ENCODE measurements around the gene FLNC.

DNA sequence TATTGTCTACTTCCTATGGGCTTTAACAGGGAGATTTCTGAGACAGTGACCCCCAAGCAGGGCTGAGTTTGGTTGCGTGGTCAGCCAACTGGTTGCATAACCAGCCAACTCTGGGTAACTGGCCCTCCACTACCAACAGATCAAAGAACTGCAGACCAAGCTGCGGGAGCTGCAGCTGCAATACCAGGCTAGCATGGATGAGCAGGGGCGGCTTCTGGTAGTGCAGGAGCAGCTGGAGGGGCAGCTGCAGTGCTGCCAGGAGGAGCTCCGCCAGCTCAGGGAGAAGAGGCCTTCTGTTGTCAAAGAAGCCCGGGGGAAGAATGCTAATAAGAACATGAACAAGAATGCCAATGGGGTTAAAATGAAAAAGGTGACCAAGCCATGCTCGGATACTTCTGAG lies 15.7 kb upstream of the FLNC start:
- TF ChIP-seq, protein P1, sequence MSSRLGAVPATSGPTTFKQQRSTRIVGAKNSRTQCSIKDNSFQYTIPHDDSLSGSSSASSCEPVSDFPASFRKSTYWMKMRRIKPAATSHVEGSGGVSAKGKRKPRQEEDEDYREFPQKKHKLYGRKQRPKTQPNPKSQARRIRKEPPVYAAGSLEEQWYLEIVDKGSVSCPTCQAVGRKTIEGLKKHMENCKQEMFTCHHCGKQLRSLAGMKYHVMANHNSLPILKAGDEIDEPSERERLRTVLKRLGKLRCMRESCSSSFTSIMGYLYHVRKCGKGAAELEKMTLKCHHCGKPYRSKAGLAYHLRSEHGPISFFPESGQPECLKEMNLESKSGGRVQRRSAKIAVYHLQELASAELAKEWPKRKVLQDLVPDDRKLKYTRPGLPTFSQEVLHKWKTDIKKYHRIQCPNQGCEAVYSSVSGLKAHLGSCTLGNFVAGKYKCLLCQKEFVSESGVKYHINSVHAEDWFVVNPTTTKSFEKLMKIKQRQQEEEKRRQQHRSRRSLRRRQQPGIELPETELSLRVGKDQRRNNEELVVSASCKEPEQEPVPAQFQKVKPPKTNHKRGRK (CRISPR knock-in tag; IDR thresholded peaks at IDR 0.05; ENCODE audit: borderline replicate concordance): no peak
- TF ChIP-seq, protein P2, sequence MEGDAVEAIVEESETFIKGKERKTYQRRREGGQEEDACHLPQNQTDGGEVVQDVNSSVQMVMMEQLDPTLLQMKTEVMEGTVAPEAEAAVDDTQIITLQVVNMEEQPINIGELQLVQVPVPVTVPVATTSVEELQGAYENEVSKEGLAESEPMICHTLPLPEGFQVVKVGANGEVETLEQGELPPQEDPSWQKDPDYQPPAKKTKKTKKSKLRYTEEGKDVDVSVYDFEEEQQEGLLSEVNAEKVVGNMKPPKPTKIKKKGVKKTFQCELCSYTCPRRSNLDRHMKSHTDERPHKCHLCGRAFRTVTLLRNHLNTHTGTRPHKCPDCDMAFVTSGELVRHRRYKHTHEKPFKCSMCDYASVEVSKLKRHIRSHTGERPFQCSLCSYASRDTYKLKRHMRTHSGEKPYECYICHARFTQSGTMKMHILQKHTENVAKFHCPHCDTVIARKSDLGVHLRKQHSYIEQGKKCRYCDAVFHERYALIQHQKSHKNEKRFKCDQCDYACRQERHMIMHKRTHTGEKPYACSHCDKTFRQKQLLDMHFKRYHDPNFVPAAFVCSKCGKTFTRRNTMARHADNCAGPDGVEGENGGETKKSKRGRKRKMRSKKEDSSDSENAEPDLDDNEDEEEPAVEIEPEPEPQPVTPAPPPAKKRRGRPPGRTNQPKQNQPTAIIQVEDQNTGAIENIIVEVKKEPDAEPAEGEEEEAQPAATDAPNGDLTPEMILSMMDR (IDR thresholded peaks at IDR 0.05): no peak
- TF ChIP-seq CREB1 (CRISPR knock-in tag; IDR thresholded peaks at IDR 0.05) (no peak), JUN (CRISPR knock-in tag; IDR thresholded peaks at IDR 0.05) (no peak), NR2C2 (CRISPR knock-in tag; IDR thresholded peaks at IDR 0.05) (no peak), ELF4 (CRISPR knock-in tag; IDR thresholded peaks at IDR 0.05; ENCODE audit: low read depth) (no peak), ZNF416 (CRISPR knock-in tag; IDR thresholded peaks at IDR 0.05) (no peak), TEAD4 (CRISPR knock-in tag; IDR thresholded peaks at IDR 0.05) (no peak)
- TF ChIP-seq, protein P3, sequence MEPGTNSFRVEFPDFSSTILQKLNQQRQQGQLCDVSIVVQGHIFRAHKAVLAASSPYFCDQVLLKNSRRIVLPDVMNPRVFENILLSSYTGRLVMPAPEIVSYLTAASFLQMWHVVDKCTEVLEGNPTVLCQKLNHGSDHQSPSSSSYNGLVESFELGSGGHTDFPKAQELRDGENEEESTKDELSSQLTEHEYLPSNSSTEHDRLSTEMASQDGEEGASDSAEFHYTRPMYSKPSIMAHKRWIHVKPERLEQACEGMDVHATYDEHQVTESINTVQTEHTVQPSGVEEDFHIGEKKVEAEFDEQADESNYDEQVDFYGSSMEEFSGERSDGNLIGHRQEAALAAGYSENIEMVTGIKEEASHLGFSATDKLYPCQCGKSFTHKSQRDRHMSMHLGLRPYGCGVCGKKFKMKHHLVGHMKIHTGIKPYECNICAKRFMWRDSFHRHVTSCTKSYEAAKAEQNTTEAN (CRISPR knock-in tag; IDR thresholded peaks at IDR 0.05): no peak
- TF ChIP-seq, protein P4, sequence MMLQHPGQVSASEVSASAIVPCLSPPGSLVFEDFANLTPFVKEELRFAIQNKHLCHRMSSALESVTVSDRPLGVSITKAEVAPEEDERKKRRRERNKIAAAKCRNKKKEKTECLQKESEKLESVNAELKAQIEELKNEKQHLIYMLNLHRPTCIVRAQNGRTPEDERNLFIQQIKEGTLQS (CRISPR knock-in tag; conservative IDR thresholded peaks at IDR 0.05): no peak

Data from WTC11 (cell line).